H1 (cell line): Measurements from ENCODE around the gene HRCT1.

ENCODE experiments used
- ASH2L ChIP-seq: fragments of 200-600, 300-600 bp; sonication (generic); IDR thresholded peaks from one replicate; pipeline ENCODE4 v1.7.1; 2017; ENCODE audit warnings: low read length
- CBX8 ChIP-seq: fragments of 300-800, 300-1000 bp; sonication (generic); IDR thresholded peaks from 2 replicates; pipeline ENCODE4 v1.7.1; 2016; ENCODE audit warnings: low read depth, low read length, borderline replicate concordance
- CTCF ChIP-seq, 3 experiments: IDR thresholded peaks; 1 replicate in 2 of 3; 2 replicates in 1 of 3; pipeline versions ENCODE4 v1.5.1 to v1.6.1; 2011; ENCODE audit warnings: low read length in 3 of 3, mild to moderate bottlenecking in 3 of 3, inconsistent platforms in 2 of 3, low read depth in 1 of 3, moderate library complexity in 1 of 3; ENCODE audit not compliant: insufficient read depth in 1 of 3; ENCODE audit errors: control extremely low read depth in 1 of 3
- HDAC2 ChIP-seq, 2 experiments: fragments of 300-600 bp in 1 of 2; sonication (generic) in 1 of 2; IDR thresholded peaks; 2 replicates each; pipeline ENCODE4 v1.6.1; 2011 to 2012; ENCODE audit warnings: low read depth in 2 of 2, low read length in 2 of 2, mild to moderate bottlenecking in 2 of 2, moderate library complexity in 2 of 2, borderline replicate concordance in 1 of 2, inconsistent platforms in 1 of 2
- MAFK ChIP-seq: IDR thresholded peaks from 2 replicates; pipeline ENCODE4 v1.6.1; 2012; ENCODE audit warnings: low read depth, mild to moderate bottlenecking, improper control_type of control experiment, low read length
- RAD21 ChIP-seq, 2 experiments: IDR thresholded peaks in 1 of 2; conservative IDR thresholded peaks in 1 of 2; 2 replicates each; pipeline ENCODE4 v1.6.1; 2011; ENCODE audit warnings: low read depth in 2 of 2, low read length in 2 of 2, improper control_type of control experiment in 1 of 2, inconsistent platforms in 1 of 2, mild to moderate bottlenecking in 1 of 2, moderate library complexity in 1 of 2
- RXRA ChIP-seq: IDR thresholded peaks from 2 replicates; pipeline ENCODE4 v1.6.1; 2011; ENCODE audit warnings: low read depth, mild to moderate bottlenecking, low read length, moderate library complexity; ENCODE audit not compliant: insufficient read depth
- SP1 ChIP-seq: IDR thresholded peaks from 2 replicates; pipeline ENCODE4 v1.6.1; 2011; ENCODE audit warnings: low read depth, low read length
- SUZ12 ChIP-seq: fragments of 200-600 bp; sonication (generic); IDR thresholded peaks from 2 replicates; pipeline ENCODE4 v1.6.1; 2012; ENCODE audit warnings: mild to moderate bottlenecking, inconsistent platforms, low read length, moderate library complexity, mixed read lengths
- TCF12 ChIP-seq: IDR thresholded peaks from 2 replicates; pipeline ENCODE4 v1.6.1; 2011; ENCODE audit warnings: low read depth, mild to moderate bottlenecking, low read length
- YY1 ChIP-seq: IDR thresholded peaks from 2 replicates; pipeline ENCODE4 v1.6.1; 2011; ENCODE audit warnings: low read depth, mild to moderate bottlenecking, low read length
- ZNF274 ChIP-seq: IDR thresholded peaks from 2 replicates; pipeline ENCODE4 v1.7.0; 2012; ENCODE audit warnings: low read length, borderline replicate concordance; ENCODE audit errors: extremely low read depth

- TF ChIP-seq CTCF (IDR thresholded peaks at IDR 0.05; ENCODE audit: control extremely low read depth in 1 of 3, insufficient read depth in 1 of 3, low read depth in 1 of 3, low read length in 3 of 3), result no peak
- TF ChIP-seq SP1, result no peak
- no peak for TF ChIP-seq RAD21 (IDR thresholded peaks at IDR 0.05 in 1 of 2, conservative IDR thresholded peaks at IDR 0.05 in 1 of 2; ENCODE audit: low read depth in 2 of 2, low read length in 2 of 2)
- TF ChIP-seq HDAC2 (IDR thresholded peaks at IDR 0.05; ENCODE audit: borderline replicate concordance in 1 of 2, low read depth in 2 of 2, low read length in 2 of 2), result no peak
- no peak for TF ChIP-seq MAFK
- TF ChIP-seq ZNF274, result no peak
- TF ChIP-seq RXRA, result no peak
- no peak for TF ChIP-seq ASH2L
- no peak for TF ChIP-seq TCF12
- TF ChIP-seq SUZ12, result no peak
- TF ChIP-seq CBX8, result no peak
- no peak for TF ChIP-seq YY1
Measured at GRCh38 chr9:35930989-35931388, 25.0 kb downstream of the HRCT1 start.
